Endothelial cell of umbilical vein (primary cell): Measurements from ENCODE around the gene CIPC. TPM values are rescaled to one million over a fixed set of nuclear protein-coding genes. Genes with fewer than 3 reads are reported as not detected.

Source experiments
- BruUV-seq: library from RNA; stranded (reverse); fragments of 400-500 nt; replicated peaks from 2 replicates; lab custom pipeline; 2021; lab: Mats Ljungman, UMichigan
- CTCF ChIA-PET: fragments of 300-600, 350-600 bp; sonication (Branson Sonifier 250); formaldehyde crosslinking; loops from one replicate; lab custom pipeline; 2021; ENCODE audit warnings: antibody characterized with exemption, inconsistent platforms; lab: Charles Lee
- POLR2A ChIA-PET: fragments of 300-600, 350-600 bp; sonication (Branson Sonifier 250); formaldehyde crosslinking; loops from one replicate; lab custom pipeline; 2021; ENCODE audit warnings: antibody characterized with exemption, inconsistent platforms; lab: Charles Lee
- DNase-seq: peaks from one replicate; pipeline ENCODE4 v3.0.0-alpha.2; 2011; ENCODE audit warnings: low read depth, low spot score
- FAIRE-seq: peaks from 2 replicates; lab custom pipeline; 2011; peaks lifted over from hg19 to GRCh38; lab: Jason Lieb, UNC
- H2AFZ ChIP-seq: 2 replicates; pipeline ENCODE4 v1.6.0; 2012; ENCODE audit warnings: low read depth, low read length, control low read depth, inconsistent platforms
- H3K27ac ChIP-seq: 2 replicates; pipeline ENCODE4 v1.5.1; 2011; ENCODE audit warnings: low read depth, mild to moderate bottlenecking, control low read depth, low read length, moderate library complexity; ENCODE audit not compliant: insufficient read depth
- H3K27me3 ChIP-seq, 2 experiments: 2 replicates each; pipeline versions ENCODE4 v1.6.0 to v1.6.1; 2011; ENCODE audit warnings: low read length in 2 of 2, mixed read lengths in 1 of 2; ENCODE audit not compliant: control insufficient read depth in 2 of 2, insufficient read depth in 2 of 2
- H3K36me3 ChIP-seq, 2 experiments: 2 replicates in 1 of 2; 3 replicates in 1 of 2; pipeline ENCODE4 v1.5.1; 2011; ENCODE audit warnings: low read length in 2 of 2, mild to moderate bottlenecking in 1 of 2, moderate library complexity in 1 of 2; ENCODE audit not compliant: control insufficient read depth in 2 of 2, insufficient read depth in 2 of 2; ENCODE audit errors: extremely low read depth in 1 of 2
- H3K4me1 ChIP-seq: 3 replicates; pipeline ENCODE4 v1.5.1; 2011; ENCODE audit warnings: mild to moderate bottlenecking, low read length; ENCODE audit not compliant: control insufficient read depth, insufficient read depth; ENCODE audit errors: extremely low read depth
- H3K4me2 ChIP-seq: 2 replicates; pipeline ENCODE4 v1.6.1; 2011; ENCODE audit warnings: low read length, control low read depth, mixed read lengths; ENCODE audit not compliant: insufficient read depth
- H3K4me3 ChIP-seq, 3 experiments: fragments of 200-600 bp in 1 of 3; sonication (generic), shearing (Covaris generic) in 1 of 3; replicated peaks in 1 of 3; 2 replicates each; pipeline ENCODE4 v1.5.1; 2011 to 2016; ENCODE audit warnings: control low read depth in 3 of 3, low read length in 3 of 3, mild to moderate bottlenecking in 2 of 3, inconsistent platforms in 1 of 3, low read depth in 1 of 3, moderate library complexity in 1 of 3; ENCODE audit not compliant: insufficient read depth in 1 of 3
- H3K79me2 ChIP-seq: 2 replicates; pipeline ENCODE4 v1.6.0; 2012; ENCODE audit warnings: low read length, inconsistent platforms; ENCODE audit not compliant: control insufficient read depth, insufficient read depth
- H3K9ac ChIP-seq: replicated peaks from 2 replicates; pipeline ENCODE3; 2011; ENCODE audit warnings: low read length, control low read depth; ENCODE audit not compliant: insufficient read depth; ENCODE audit errors: extremely low read depth
- H3K9me1 ChIP-seq: replicated peaks from 3 replicates; pipeline ENCODE4 v1.6.0; 2011; ENCODE audit warnings: mild to moderate bottlenecking, low read length; ENCODE audit not compliant: control insufficient read depth, insufficient read depth; ENCODE audit errors: extremely low read depth
- H3K9me3 ChIP-seq: replicated peaks from 2 replicates; pipeline ENCODE4 v1.5.1; 2012; ENCODE audit warnings: low read length, inconsistent platforms; ENCODE audit not compliant: control insufficient read depth, insufficient read depth
- H4K20me1 ChIP-seq: replicated peaks from 2 replicates; pipeline ENCODE3; 2011; ENCODE audit warnings: mild to moderate bottlenecking, low read length; ENCODE audit not compliant: control insufficient read depth, insufficient read depth; ENCODE audit errors: extremely low read depth
- EZH2 ChIP-seq: IDR thresholded peaks from 2 replicates; pipeline ENCODE4 v1.6.1; 2012; ENCODE audit warnings: borderline replicate concordance, low read depth, mild to moderate bottlenecking, moderate library complexity, low read length, inconsistent platforms; ENCODE audit not compliant: severe bottlenecking
- FOS ChIP-seq: IDR thresholded peaks from 2 replicates; pipeline ENCODE4 v1.6.1; 2011; ENCODE audit warnings: mild to moderate bottlenecking, low read length, moderate library complexity, borderline replicate concordance; ENCODE audit not compliant: insufficient read depth
- GATA2 ChIP-seq: IDR thresholded peaks from 2 replicates; pipeline ENCODE4 v1.7.0; 2011; ENCODE audit warnings: low read depth, mild to moderate bottlenecking, moderate library complexity, mixed read lengths, low read length; ENCODE audit not compliant: insufficient read length, insufficient read depth
- JUN ChIP-seq: IDR thresholded peaks from 2 replicates; pipeline ENCODE4 v1.6.1; 2011; ENCODE audit warnings: borderline replicate concordance, low read depth; ENCODE audit not compliant: insufficient read length, insufficient read depth
- MAX ChIP-seq: IDR thresholded peaks from 2 replicates; pipeline ENCODE4 v1.6.1; 2011; ENCODE audit not compliant: insufficient read depth, insufficient read length
- MYC ChIP-seq: IDR thresholded peaks from one replicate; pipeline ENCODE4 v1.6.1; 2011; ENCODE audit warnings: mild to moderate bottlenecking, low read depth, low read length
- POLR2A ChIP-seq: IDR thresholded peaks from 2 replicates; pipeline ENCODE4 v1.6.1; 2012; ENCODE audit warnings: low read depth, mild to moderate bottlenecking, control low read depth, low read length
- POLR2AphosphoS5 ChIP-seq: IDR thresholded peaks from 2 replicates; pipeline ENCODE4 v1.6.1; 2012; ENCODE audit warnings: low read depth, mild to moderate bottlenecking, control low read depth, low read length, moderate library complexity; ENCODE audit not compliant: insufficient read depth
- dilution Hi-C: fragments of 300-500 bp; cut with MboI; formaldehyde crosslinking; loops from one replicate; pipeline ENCODE4 v1.15.0; 2019; ENCODE audit warnings: low sequenced_read_pairs; ENCODE audit not compliant: extremely low pct_ligation_motif_present
- intact Hi-C: fragments of 100-400 bp; cut with micrococcal nuclease; formaldehyde crosslinking; loops from one replicate; pipeline ENCODE4 v1.10.0; 2022
- polyA plus RNA-seq, 4 experiments: library from polyadenylated mRNA; depleted of rRNA in 3 of 4; stranded (reverse) in 3 of 4; unstranded in 1 of 4; fragments of >200 nt; gene quantifications; 2 replicates each; pipeline versions ENCODE4 v1.2.1 to v1.2.3, GENCODE V29; 2011 to 2012; ENCODE audit warnings: missing spikeins in 1 of 4
- total RNA-seq: library from RNA; stranded (reverse); gene quantifications from 2 replicates; pipeline ENCODE4 v1.2.3, GENCODE V29; 2021

Gene CIPC
- total and polyA plus RNA-seq, 2 donors (not counting 3 experiments of a cell fraction or from before 2014, with no cell fraction given): 8.8 to 17.4 TPM

GRCh38 chr14:77069551-77069950 lies 28.5 kb upstream of the CIPC start:
- intact Hi-C loops (no loop called here), dilution Hi-C loops (no loop called here)
- no peak for TF ChIP-seq GATA2
- TF ChIP-seq MAX: no peak
- TF ChIP-seq FOS: no peak
- TF ChIP-seq JUN: no peak
- no peak for TF ChIP-seq EZH2
- no peak for TF ChIP-seq MYC
- no peak for TF ChIP-seq POLR2AphosphoS5
- TF ChIP-seq POLR2A: no peak
- FAIRE-seq: no peak
- no peaks in the 10 kb centered on the region for H3K9me1 ChIP-seq
- peaks cover 0 to 2% of the 10 kb centered on the region in 2 experiments for H3K27me3 ChIP-seq
- H3K4me1 ChIP-seq: no peaks in the 10 kb centered on the region
- ChIA-PET CTCF (interaction anchor here (1.1 to 11.8 kb wide), 17 partner anchors 10 to 196 kb away, joined by 3 to 450 read pairs (median 13); no protein-coding TSS in a partner anchor), POLR2A (no interaction called here)
- H2AFZ ChIP-seq: no peak overlapping the region
- no peaks in the 10 kb centered on the region for H3K79me2 ChIP-seq
- H3K9me3 ChIP-seq: no peaks in the 10 kb centered on the region
- no peaks in the 10 kb centered on the region for H4K20me1 ChIP-seq
- H3K4me2 ChIP-seq: no peak overlapping the region
- no peak for DNase-seq
- no peaks in the 10 kb centered on the region for H3K36me3 ChIP-seq
- no TSS peak for BruUV-seq
- no peak overlapping the region for H3K4me3 ChIP-seq
- no peak overlapping the region for H3K9ac ChIP-seq
- no peak overlapping the region for H3K27ac ChIP-seq

- H3K4me3 ChIP-seq: no peak overlapping the region
- H3K27me3 ChIP-seq: peaks cover 0 to 2% of the 10 kb centered on the region in 2 experiments
- dilution Hi-C loops: no loop called here
- H3K9ac ChIP-seq: no peak overlapping the region
- no peaks in the 10 kb centered on the region for H3K79me2 ChIP-seq
- no peaks in the 10 kb centered on the region for H4K20me1 ChIP-seq
- intact Hi-C loops: no loop called here
- BruUV-seq: no TSS peak
- FAIRE-seq (no peak), DNase-seq (no peak)
- peaks cover 14% of the 10 kb centered on the region for H3K4me1 ChIP-seq
- no peaks in the 10 kb centered on the region for H3K36me3 ChIP-seq
- no peak overlapping the region for H3K4me2 ChIP-seq
- H3K27ac ChIP-seq: no peak overlapping the region
- ChIA-PET POLR2A (no interaction called here), CTCF (interaction anchor here (0.8 to 11.8 kb wide), 10 partner anchors 13 to 212 kb away, joined by 3 to 450 read pairs (median 13); no protein-coding TSS in a partner anchor)
- H3K9me1 ChIP-seq: no peaks in the 10 kb centered on the region
- TF ChIP-seq JUN: no peak
- no peak overlapping the region for H2AFZ ChIP-seq
- H3K9me3 ChIP-seq: no peaks in the 10 kb centered on the region
Measured at GRCh38 chr14:77071938-77072388, 26.1 kb upstream of the CIPC start.
